ENCODE data around the gene BBS9. TPM values are rescaled to one million over a fixed set of nuclear protein-coding genes. Genes with fewer than 3 reads are reported as not detected.

The BBS9 gene
- total RNA-seq, 2 experiments from 2014 or later = 9.2 to 9.5 TPM

DNA sequence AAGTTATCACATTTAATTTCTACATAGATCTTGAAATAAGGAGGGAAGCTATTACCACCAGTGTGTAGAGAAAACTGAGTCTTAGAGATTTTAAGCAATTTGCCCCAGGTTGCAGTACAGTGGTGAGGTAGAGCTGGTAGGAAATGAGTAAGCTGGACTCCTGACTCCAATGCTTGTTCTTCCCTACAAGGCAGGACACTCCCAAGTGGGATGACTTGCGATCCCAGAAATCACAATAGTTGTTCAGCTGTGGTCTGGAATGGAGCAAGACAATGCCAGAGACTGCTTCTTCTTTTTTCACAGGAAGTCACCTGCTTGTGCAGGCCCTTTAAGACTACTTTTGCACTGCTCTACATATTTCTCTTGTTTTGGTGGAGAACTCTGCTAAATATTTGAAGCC lies 448.8 kb downstream of the BBS9 start:
- peaks cover 20% of the 10 kb centered on the region for H3K9me3 Mint-ChIP-seq
- no peak overlapping the region for H3K4me3 Mint-ChIP-seq
- no peaks in the 10 kb centered on the region for H3K27me3 Mint-ChIP-seq
- POLR2A ChIA-PET = interaction anchor here (0.6 kb wide), 1 partner anchor 9 kb away, joined by 3 read pairs; no protein-coding TSS in a partner anchor
- no peak overlapping the region for H3K27ac Mint-ChIP-seq
- CTCF ChIA-PET = no interaction called here
- DNase-seq = no peak
- intact Hi-C loops (cut with micrococcal nuclease) = no loop called here
- H3K36me3 Mint-ChIP-seq = peaks cover 22% of the 10 kb centered on the region
- no peaks in the 10 kb centered on the region for H3K4me1 Mint-ChIP-seq (ENCODE audit: low read depth)

DNA sequence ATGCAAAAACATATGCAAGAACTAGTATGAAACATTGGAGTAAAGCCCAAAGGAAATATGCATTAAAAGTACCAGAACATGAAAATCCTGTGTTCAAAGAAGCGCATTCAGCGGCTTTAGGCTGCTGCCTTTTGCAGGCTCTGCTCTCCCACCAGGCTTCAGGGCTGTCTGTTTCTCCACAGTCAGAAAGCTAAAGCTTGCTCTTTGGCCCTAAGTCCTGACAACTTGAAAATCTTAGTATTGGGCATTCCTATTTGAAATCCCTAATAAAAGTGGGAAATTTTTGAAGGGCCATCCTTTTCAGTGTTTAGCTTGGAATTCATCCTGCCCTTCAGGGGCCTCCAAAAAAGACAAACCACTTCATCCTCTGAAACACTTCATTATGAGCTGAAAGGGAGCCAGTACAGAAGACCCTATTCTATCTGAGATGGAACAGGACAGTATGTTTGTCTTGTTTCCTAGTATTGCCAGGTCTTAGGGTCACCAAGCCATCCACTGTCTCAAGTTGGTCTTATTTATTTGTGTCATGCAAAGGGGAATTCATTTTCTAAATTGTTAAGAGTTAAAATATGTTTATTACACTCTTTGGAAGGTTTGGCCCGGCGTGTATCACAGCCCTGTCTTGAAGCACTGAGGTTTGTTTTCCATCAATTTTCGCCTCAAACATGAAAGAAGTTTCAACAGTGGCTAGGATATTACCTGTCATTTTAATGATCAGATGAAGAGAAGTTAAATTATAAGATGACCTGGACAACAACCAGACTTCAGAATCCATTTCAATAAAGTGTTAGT lies 449.7 kb downstream of the BBS9 start:
- Mint-ChIP-seq H3K36me3 (peaks cover 21% of the 10 kb centered on the region), H3K4me3 (no peak overlapping the region), H3K27me3 (no peaks in the 10 kb centered on the region), H3K9me3 (peaks cover 20% of the 10 kb centered on the region), H3K27ac (no peak overlapping the region), H3K4me1 (ENCODE audit: low read depth) (no peaks in the 10 kb centered on the region)
- intact Hi-C loops (cut with micrococcal nuclease) = no loop called here
- POLR2A ChIA-PET = no interaction called here
- DNase-seq = no peak
- CTCF ChIA-PET = no interaction called here

DNA sequence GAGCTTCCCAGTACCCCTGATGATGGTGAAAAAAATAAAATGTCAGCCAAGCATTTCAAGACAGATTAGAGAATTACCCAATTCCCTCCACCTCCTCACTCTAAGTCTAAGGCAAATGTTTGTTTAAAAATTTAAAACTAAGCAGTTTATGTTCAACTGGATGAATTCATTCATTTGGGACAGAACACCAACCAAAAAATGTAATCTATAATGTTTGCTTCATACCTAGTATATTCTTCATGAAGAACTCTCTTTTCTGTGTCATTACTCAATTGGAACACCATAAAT lies 450.3 kb downstream of the BBS9 start:
- Mint-ChIP-seq H3K9me3 (peaks cover 20% of the 10 kb centered on the region), H3K36me3 (peaks cover 17% of the 10 kb centered on the region), H3K4me3 (no peak overlapping the region), H3K27me3 (no peaks in the 10 kb centered on the region), H3K27ac (no peak overlapping the region), H3K4me1 (ENCODE audit: low read depth) (no peaks in the 10 kb centered on the region)
- no peak for DNase-seq
- ChIA-PET POLR2A (no interaction called here), CTCF (no interaction called here)
- intact Hi-C loops (cut with micrococcal nuclease) = no loop called here

- Mint-ChIP-seq H3K27ac (no peak overlapping the region), H3K36me3 (peaks cover 7% of the 10 kb centered on the region), H3K9me3 (peaks cover 12% of the 10 kb centered on the region), H3K27me3 (no peaks in the 10 kb centered on the region), H3K4me1 (ENCODE audit: low read depth) (no peaks in the 10 kb centered on the region), H3K4me3 (no peak overlapping the region)
- DNase-seq = no peak
- ChIA-PET POLR2A (no interaction called here), CTCF (no interaction called here)
- intact Hi-C loops (cut with micrococcal nuclease) = no loop called here
Observed at GRCh38 chr7:33581236-33581635, 451.9 kb downstream of the BBS9 start.

DNA sequence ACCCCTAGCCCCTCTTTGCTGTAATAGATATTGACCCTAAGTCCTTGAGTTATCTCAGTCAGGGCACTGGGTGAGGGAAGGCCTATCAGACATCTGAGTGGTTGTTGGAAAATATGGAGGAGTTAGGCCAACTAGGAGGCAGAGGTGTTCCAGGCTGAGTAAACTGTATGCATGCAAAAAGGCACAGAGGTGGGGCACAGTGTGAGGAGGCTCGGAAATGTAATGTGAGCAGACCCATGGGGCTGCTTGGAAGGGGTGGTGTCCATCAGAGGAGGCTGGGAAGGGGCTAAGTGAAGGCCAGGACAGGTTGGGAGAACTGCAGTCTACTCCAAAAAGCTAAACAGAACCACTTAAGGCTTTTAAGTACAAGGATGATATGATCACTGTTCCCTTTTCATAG lies 452.7 kb downstream of the BBS9 start:
- Mint-ChIP-seq H3K4me3 (no peak overlapping the region), H3K27ac (no peak overlapping the region), H3K9me3 (peaks cover 5% of the 10 kb centered on the region), H3K4me1 (ENCODE audit: low read depth) (no peaks in the 10 kb centered on the region), H3K36me3 (peaks cover 2% of the 10 kb centered on the region), H3K27me3 (no peaks in the 10 kb centered on the region)
- POLR2A ChIA-PET = no interaction called here
- CTCF ChIA-PET = interaction anchor here (0.7 kb wide), 1 partner anchor 391 kb away, joined by 3 read pairs; no protein-coding TSS in a partner anchor
- no peak for DNase-seq
- intact Hi-C loops (cut with micrococcal nuclease) = no loop called here

- H3K4me3 Mint-ChIP-seq = no peak overlapping the region
- ChIA-PET POLR2A (no interaction called here), CTCF (no interaction called here)
- H3K27me3 Mint-ChIP-seq = no peaks in the 10 kb centered on the region
- intact Hi-C loops (cut with micrococcal nuclease) = no loop called here
- peaks cover 3% of the 10 kb centered on the region for H3K9me3 Mint-ChIP-seq
- no peak for DNase-seq
- no peaks in the 10 kb centered on the region for H3K4me1 Mint-ChIP-seq (ENCODE audit: low read depth)
- no peaks in the 10 kb centered on the region for H3K36me3 Mint-ChIP-seq
- H3K27ac Mint-ChIP-seq = no peak overlapping the region
Observed at GRCh38 chr7:33582533-33582932, 453.2 kb downstream of the BBS9 start.

DNA sequence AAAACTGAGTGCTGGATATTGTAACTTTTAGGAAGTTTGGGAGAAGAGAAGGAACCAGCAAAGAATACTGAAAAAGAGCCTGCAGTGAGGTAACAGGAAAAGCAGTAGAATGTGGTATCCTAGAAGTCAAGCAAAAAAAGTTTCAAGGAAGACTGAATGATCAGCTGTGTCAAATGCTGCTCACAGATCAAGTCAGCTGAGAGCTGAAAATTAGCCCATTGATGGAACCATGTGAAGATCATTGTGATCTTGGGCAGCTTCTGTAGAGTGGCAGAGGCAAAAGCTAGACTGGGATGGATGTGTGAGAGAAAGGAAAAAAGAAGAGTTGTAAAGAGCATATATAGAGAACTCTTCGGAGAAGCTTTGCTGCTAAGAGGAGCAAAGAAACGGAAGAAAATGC lies 460.5 kb downstream of the BBS9 start:
- CTCF ChIA-PET = interaction anchor here (1.0 kb wide), 1 partner anchor 346 kb away, joined by 3 read pairs; no protein-coding TSS in a partner anchor
- POLR2A ChIA-PET = no interaction called here
- no peak overlapping the region for H3K4me3 Mint-ChIP-seq
- H3K9me3 Mint-ChIP-seq = peaks cover 2% of the 10 kb centered on the region
- H3K27me3 Mint-ChIP-seq = no peaks in the 10 kb centered on the region
- no peak overlapping the region for H3K27ac Mint-ChIP-seq
- peaks cover 1% of the 10 kb centered on the region for H3K36me3 Mint-ChIP-seq
- intact Hi-C loops (cut with micrococcal nuclease) = no loop called here
- no peak for DNase-seq
- H3K4me1 Mint-ChIP-seq (ENCODE audit: low read depth) = no peaks in the 10 kb centered on the region

DNA sequence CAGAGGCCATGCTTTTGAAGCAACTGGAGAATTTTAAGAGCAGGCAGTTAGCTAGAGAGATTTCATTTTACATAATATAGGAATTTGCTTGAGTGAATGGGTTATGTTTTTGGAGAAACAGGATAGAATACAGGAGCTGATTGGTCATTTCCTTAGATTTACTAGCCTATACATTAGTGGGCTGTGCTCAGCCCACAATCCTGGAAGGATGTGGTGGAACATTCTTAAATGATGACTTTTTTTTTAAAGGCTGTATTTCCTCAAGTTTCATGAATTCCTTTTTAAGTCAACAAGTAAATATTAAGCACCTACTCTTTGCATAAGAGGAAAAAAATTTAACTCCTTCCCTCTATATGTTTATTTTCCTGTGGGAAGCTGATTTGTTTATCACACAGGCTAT lies 461.6 kb downstream of the BBS9 start:
- CTCF ChIA-PET = no interaction called here

GRCh38 chr7:33591490-33591889 lies 462.1 kb downstream of the BBS9 start:
- intact Hi-C loops (cut with micrococcal nuclease) = no loop called here
- no peak for DNase-seq
- H3K27me3 Mint-ChIP-seq = no peaks in the 10 kb centered on the region
- no peaks in the 10 kb centered on the region for H3K4me1 Mint-ChIP-seq (ENCODE audit: low read depth)
- H3K4me3 Mint-ChIP-seq = no peak overlapping the region
- H3K9me3 Mint-ChIP-seq = peaks cover 2% of the 10 kb centered on the region
- peaks cover 1% of the 10 kb centered on the region for H3K36me3 Mint-ChIP-seq
- no peak overlapping the region for H3K27ac Mint-ChIP-seq
- POLR2A ChIA-PET = no interaction called here
- CTCF ChIA-PET = no interaction called here

More for the DNA sequence above, 461.6 kb downstream of the BBS9 start:
- intact Hi-C loops (cut with micrococcal nuclease) = no loop called here
- POLR2A ChIA-PET = no interaction called here
- H3K4me3 Mint-ChIP-seq = no peak overlapping the region
- peaks cover 1% of the 10 kb centered on the region for H3K36me3 Mint-ChIP-seq
- H3K27ac Mint-ChIP-seq = no peak overlapping the region
- no peak for DNase-seq
- peaks cover 2% of the 10 kb centered on the region for H3K9me3 Mint-ChIP-seq
- no peaks in the 10 kb centered on the region for H3K27me3 Mint-ChIP-seq
- H3K4me1 Mint-ChIP-seq (ENCODE audit: low read depth) = no peaks in the 10 kb centered on the region

DNA sequence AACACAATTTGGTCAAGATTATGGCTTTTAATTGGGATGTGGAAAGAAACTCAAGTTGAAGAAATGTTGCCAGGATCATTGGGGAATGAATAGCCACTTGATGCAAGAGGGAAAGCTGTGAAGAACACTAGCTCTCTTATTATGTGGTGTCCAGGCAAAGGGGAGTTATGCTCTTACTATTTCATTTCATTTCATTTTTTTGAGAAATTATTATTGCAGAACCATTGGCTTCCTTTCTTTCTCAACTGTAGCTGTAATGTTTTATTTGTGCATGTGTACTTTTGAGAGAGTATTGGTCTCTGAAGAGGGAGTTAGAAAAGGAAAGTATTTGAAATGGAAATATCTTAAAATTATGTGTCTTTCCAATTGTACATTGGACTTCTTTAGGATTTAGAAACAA lies 463.4 kb downstream of the BBS9 start:
- no peak for DNase-seq
- peaks cover 1% of the 10 kb centered on the region for H3K36me3 Mint-ChIP-seq
- POLR2A ChIA-PET = no interaction called here
- CTCF ChIA-PET = no interaction called here
- H3K27ac Mint-ChIP-seq = no peak overlapping the region
- intact Hi-C loops (cut with micrococcal nuclease) = no loop called here
- H3K9me3 Mint-ChIP-seq = peaks cover 2% of the 10 kb centered on the region
- H3K27me3 Mint-ChIP-seq = no peaks in the 10 kb centered on the region
- H3K4me1 Mint-ChIP-seq (ENCODE audit: low read depth) = no peaks in the 10 kb centered on the region
- no peak overlapping the region for H3K4me3 Mint-ChIP-seq

- no peaks in the 10 kb centered on the region for H3K4me1 Mint-ChIP-seq (ENCODE audit: low read depth)
Observed at GRCh38 chr7:33593611-33594010, 464.2 kb downstream of the BBS9 start.

GRCh38 chr7:33596686-33597085 lies 467.3 kb downstream of the BBS9 start:
- no peak for DNase-seq
- no peak overlapping the region for H3K27ac Mint-ChIP-seq
- CTCF ChIA-PET = no interaction called here
- H3K9me3 Mint-ChIP-seq = peaks cover 2% of the 10 kb centered on the region
- H3K36me3 Mint-ChIP-seq = peaks cover 1% of the 10 kb centered on the region
- no peaks in the 10 kb centered on the region for H3K27me3 Mint-ChIP-seq
- H3K4me3 Mint-ChIP-seq = no peak overlapping the region
- intact Hi-C loops (cut with micrococcal nuclease) = no loop called here
- POLR2A ChIA-PET = no interaction called here
- no peaks in the 10 kb centered on the region for H3K4me1 Mint-ChIP-seq (ENCODE audit: low read depth)

More at GRCh38 chr7:33593611-33594010, 464.2 kb downstream of the BBS9 start:
- H3K4me3 Mint-ChIP-seq = no peak overlapping the region
- POLR2A ChIA-PET = no interaction called here
- no peaks in the 10 kb centered on the region for H3K27me3 Mint-ChIP-seq
- no peak overlapping the region for H3K27ac Mint-ChIP-seq
- intact Hi-C loops (cut with micrococcal nuclease) = no loop called here
- peaks cover 1% of the 10 kb centered on the region for H3K36me3 Mint-ChIP-seq
- no peak for DNase-seq
- peaks cover 2% of the 10 kb centered on the region for H3K9me3 Mint-ChIP-seq
- CTCF ChIA-PET = no interaction called here

- H3K27me3 Mint-ChIP-seq = no peaks in the 10 kb centered on the region
- intact Hi-C loops (cut with micrococcal nuclease) = no loop called here
- no peaks in the 10 kb centered on the region for H3K4me1 Mint-ChIP-seq (ENCODE audit: low read depth)
- POLR2A ChIA-PET = no interaction called here
- no peak overlapping the region for H3K27ac Mint-ChIP-seq
- peaks cover 1% of the 10 kb centered on the region for H3K36me3 Mint-ChIP-seq
- no peak for DNase-seq
- no peak overlapping the region for H3K4me3 Mint-ChIP-seq
- H3K9me3 Mint-ChIP-seq = peaks cover 2% of the 10 kb centered on the region
- CTCF ChIA-PET = no interaction called here
Observed at GRCh38 chr7:33597181-33597580, 467.8 kb downstream of the BBS9 start.

Measured in activated CD4-positive, alpha-beta memory T cell treated with anti-CD3 and anti-CD28 coated beads for 36 hours (primary cell).